Measurements from ENCODE around the gene KRT25.
A peak's percentile ranks its signal among the peaks of the same experiment; 100 is the strongest.

Gene KRT25, protein sequence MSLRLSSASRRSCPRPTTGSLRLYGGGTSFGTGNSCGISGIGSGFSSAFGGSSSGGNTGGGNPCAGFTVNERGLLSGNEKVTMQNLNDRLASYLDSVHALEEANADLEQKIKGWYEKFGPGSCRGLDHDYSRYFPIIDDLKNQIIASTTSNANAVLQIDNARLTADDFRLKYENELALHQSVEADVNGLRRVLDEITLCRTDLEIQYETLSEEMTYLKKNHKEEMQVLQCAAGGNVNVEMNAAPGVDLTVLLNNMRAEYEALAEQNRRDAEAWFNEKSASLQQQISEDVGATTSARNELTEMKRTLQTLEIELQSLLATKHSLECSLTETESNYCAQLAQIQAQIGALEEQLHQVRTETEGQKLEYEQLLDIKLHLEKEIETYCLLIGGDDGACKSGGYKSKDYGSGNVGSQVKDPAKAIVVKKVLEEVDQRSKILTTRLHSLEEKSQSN

GRCh38 chr17:40755231-40755630 is at the start of gene KRT25:
KRT25 (minus strand) TSS chr17:40755331; CDS start chr17:40755271, 60 bp downstream.
- no peak for DNase-seq (ENCODE audit: low read depth)

- DNase-seq (ENCODE audit: low read depth), result peak; percentile 57
These were observed 48.5 kb upstream of the KRT25 start for GRCh38 chr17:40803617-40804082.

DNA sequence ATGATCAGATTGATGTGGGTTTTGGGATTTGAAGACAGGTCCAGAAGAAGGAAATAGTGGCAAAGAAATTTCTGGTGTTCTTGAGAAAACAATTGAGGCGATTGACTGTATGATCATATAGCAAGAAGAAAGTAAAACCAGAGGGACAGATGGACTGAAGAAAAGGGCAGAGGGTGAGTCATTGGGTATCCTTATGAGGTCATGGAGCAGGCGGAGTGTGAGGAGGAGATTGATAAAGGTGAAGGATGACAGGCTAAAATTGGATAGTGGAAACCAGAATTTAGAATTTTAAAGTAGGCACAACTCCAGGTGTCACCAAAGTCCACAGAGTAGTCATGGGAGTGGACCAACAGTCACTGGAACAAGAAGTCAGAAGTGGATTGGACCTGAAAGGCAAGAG is 46.0 kb upstream of the KRT25 start:
- DNase-seq (ENCODE audit: low read depth), result no peak

DNA sequence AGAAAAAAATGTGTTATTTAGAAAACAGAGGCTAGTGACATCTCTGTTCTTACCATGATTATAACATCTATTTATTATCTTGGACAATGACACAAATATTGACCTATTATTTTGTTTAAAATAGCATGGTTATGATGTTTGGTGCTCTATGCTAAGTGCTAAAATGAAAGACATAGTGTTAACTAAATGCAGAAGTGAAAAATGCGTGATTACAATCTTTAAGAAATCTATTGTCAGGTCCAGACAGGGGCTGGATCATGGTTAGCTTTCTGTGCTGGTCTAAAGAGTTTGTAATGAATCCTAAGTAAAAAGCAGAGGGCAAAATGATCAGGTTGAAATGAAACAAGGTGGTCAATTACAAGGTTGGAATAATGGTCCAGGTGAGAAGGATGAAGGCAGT is 45.2 kb upstream of the KRT25 start:
- no peak for DNase-seq (ENCODE audit: low read depth)

DNA sequence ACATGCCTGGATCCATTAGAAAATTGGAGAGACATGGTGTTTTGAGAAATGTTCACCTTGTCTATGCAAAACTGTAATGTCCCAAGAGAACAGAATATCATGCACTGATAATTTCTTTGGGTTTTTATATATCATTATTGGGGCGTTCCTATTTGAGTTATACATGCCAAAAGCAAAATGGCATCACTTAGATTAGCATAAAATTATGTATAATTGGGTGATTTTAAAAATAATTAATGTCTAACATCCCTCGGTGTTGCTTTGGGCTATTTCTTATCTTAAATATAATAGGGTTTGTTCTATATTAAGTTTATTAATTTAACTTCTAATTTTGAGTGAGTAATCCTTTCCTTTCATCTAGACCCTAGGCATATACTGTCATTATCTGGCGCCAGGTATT is 44.7 kb upstream of the KRT25 start, which contains the start of gene KRT28:
Gene KRT28, minus strand, starts transcription at position 101 of the 400 bp plus-strand sequence. Its CDS starts 66 bp downstream, at position 35.
- no peak for DNase-seq (ENCODE audit: low read depth)

DNA sequence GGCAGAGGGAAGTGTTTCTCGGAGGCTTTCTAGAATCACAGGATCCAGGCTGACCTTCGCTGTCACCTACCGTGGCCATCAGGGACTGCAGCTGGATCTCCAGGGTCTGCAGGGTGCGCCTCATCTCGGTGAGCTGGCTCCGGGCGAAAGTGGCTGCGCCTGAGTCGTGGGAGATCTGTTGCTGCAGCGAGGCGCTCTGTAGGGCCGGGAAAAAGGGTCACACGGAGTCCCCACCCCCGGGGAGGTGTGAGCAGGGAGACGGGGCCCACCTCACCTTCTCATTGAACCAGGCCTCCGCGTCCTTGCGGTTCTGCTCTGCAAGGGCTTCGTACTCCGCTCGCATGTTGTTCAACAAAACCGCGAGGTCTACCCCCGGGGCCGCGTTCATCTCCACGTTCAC is 41.7 kb upstream of the KRT25 start:
- DNase-seq (ENCODE audit: low read depth), result no peak

- no peak for DNase-seq (ENCODE audit: low read depth)
These were observed 40.0 kb upstream of the KRT25 start for GRCh38 chr17:40795019-40795667.

- no peak for DNase-seq (ENCODE audit: low read depth)
These were observed 39.3 kb upstream of the KRT25 start for GRCh38 chr17:40794466-40794865.

DNA sequence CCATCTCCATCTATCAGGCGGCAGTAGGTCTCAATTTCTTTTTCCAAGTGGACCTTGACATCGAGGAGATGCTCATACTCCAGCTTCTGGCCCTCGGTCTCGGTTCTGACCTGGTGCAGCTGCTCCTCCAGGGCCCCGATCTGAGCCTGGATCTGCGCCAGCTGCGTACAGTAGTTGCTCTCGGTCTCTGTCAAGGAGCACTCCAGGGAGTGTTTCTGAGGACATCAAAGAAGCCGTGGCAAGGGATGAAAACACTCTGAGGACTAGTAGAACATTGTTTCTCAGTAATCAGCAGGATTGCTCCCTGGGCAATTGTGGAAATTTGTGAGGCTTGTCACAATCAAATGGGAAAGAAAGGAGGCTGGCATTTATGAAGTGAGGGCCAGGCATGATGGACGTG is 38.7 kb upstream of the KRT25 start:
- no peak for DNase-seq (ENCODE audit: low read depth)

GRCh38 chr17:40791787-40792436 is 36.8 kb upstream of the KRT25 start:
- DNase-seq (ENCODE audit: low read depth), result no peak

DNA sequence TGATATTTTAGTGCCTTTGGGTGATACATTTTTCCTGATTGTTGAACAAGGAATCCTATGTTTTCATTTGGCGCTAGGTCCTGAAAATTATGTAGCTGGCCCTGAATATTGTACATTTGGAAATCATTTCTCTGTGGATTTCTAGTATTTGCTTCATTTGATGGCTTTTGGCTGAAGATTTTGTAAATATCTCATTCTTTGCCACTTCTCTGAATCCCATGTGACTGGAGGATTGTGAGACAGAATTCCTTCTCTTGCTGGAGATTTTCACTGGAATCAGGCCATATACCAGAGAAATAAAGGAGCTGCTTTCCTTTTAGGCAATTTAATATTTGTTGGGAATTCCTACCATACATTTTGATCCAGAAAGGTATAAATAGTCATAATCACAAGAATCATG is 36.0 kb upstream of the KRT25 start:
- DNase-seq (ENCODE audit: low read depth), result no peak

GRCh38 chr17:40782450-40782849 is 27.3 kb upstream of the KRT25 start, which contains the start of gene KRT27:
KRT27 (minus strand) TSS chr17:40782550; CDS start chr17:40782493, 57 bp downstream.
- DNase-seq (ENCODE audit: low read depth), result no peak

- DNase-seq (ENCODE audit: low read depth), result no peak
These were observed 24.2 kb upstream of the KRT25 start for GRCh38 chr17:40779181-40779909.

DNA sequence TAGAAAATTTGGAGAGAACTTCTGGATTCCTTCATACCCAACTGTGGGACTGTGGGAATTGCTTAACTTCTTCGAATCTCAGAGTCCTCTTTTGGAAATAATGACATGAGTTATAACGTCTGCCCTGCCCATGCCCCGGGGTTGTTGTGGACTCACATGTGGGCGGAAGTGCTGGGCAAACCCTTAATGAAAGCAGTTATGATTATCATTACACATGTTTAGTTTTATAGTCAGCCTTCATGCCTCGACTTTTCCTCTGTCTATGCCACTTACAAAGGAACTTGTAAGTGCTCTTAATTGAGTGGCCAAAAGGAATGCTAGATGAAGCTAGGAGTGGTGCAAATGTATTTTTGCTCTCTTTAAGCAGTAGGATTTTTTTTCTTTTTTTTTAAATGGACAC is 23.3 kb upstream of the KRT25 start:
- no peak for DNase-seq (ENCODE audit: low read depth)

DNA sequence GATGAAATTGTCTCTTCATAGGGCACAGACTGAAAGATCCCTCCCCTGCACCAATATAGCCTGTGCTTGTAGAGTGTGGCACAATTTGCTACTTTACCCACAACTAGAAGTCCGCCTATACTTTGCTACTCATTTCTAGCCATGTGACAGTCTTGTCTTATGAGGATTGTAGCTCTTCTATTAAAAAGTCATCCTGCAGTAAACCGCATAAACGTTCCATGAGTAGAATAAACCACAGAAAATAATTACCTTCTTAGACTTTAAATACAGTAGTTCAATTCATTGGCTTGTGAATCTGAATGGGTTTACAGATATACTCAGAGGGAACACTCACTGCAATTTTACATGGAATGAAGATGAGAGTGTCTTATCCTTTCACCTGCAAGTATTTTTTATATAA is 22.8 kb upstream of the KRT25 start:
- DNase-seq (ENCODE audit: low read depth), result no peak

DNA sequence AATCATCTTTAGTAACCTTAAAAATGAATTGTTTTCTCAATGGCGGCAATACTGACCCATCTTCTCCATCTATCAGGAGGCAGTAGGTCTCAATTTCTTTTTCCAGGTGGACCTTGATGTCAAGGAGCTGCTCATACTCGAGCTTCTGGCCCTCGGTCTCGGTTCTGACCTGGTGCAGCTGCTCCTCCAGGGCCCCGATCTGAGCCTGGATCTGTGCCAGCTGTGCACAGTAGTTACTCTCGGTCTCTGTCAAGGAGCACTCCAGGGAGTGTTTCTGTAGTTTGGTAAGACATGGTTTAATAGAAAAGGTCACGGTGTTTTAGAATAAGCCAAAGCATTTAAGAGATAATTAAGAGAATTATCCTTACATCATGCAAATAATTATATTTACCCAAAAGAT is 22.3 kb upstream of the KRT25 start:
- DNase-seq (ENCODE audit: low read depth), result no peak

GRCh38 chr17:40775945-40776344 is 20.8 kb upstream of the KRT25 start:
- DNase-seq (ENCODE audit: low read depth), result no peak

- DNase-seq (ENCODE audit: low read depth), result no peak
These were observed 17.0 kb upstream of the KRT25 start, which contains the start of gene KRT26 for GRCh38 chr17:40772101-40772500. KRT26 (minus strand) TSS chr17:40772201; CDS start chr17:40772113, 88 bp downstream.

GRCh38 chr17:40765657-40766056 is 10.5 kb upstream of the KRT25 start:
- no peak for DNase-seq (ENCODE audit: low read depth)

- no peak for DNase-seq (ENCODE audit: low read depth)
These were observed 8.6 kb upstream of the KRT25 start for GRCh38 chr17:40763752-40764151.

- DNase-seq (ENCODE audit: low read depth), result no peak
These were observed 5.2 kb upstream of the KRT25 start for GRCh38 chr17:40760105-40761016.

Measured in activated T-helper 1 cell treated with Interleukin-2 at 50 U/mL for 16 hours (primary cell).